ENCODE results near the gene TMC6. TPM values are rescaled to one million over a fixed set of nuclear protein-coding genes. Genes with fewer than 3 reads are reported as not detected.

Gene TMC6
- total and polyA plus RNA-seq, 2 of the 13 experiments (the other 11 are each of a cell fraction or from before 2014, with no cell fraction given) = 48.4 to 99.1 TPM

- TF ChIP-seq NR2F1 (CRISPR knock-in tag; IDR thresholded peaks at IDR 0.05) (0 out of 4 replicates have a peak, but pooled peaks of 1 of the 2 experiments have one; percentile 13), ZNF501 (CRISPR knock-in tag; IDR thresholded peaks at IDR 0.05) (no peak), ATAD3A (CRISPR knock-in tag; IDR thresholded peaks at IDR 0.05) (no peak), ISX (CRISPR knock-in tag; conservative IDR thresholded peaks at IDR 0.05) (no peak), LBX2 (CRISPR knock-in tag; IDR thresholded peaks at IDR 0.05; ENCODE audit: borderline replicate concordance) (no peak), TCF7 (IDR thresholded peaks at IDR 0.05; ENCODE audit: low read depth) (no peak), MED13 (CRISPR knock-in tag; IDR thresholded peaks at IDR 0.05) (no peak), ZNF782 (CRISPR knock-in tag; IDR thresholded peaks at IDR 0.05; ENCODE audit: borderline replicate concordance) (no peak), ZNF503 (CRISPR knock-in tag; IDR thresholded peaks at IDR 0.05) (no peak), KLF9 (CRISPR knock-in tag; IDR thresholded peaks at IDR 0.05; ENCODE audit: low read depth) (no peak), NCOA5 (CRISPR knock-in tag; IDR thresholded peaks at IDR 0.05) (no peak), ZNF839 (CRISPR knock-in tag; IDR thresholded peaks at IDR 0.05; ENCODE audit: borderline replicate concordance) (no peak), SP5 (CRISPR knock-in tag; IDR thresholded peaks at IDR 0.05; ENCODE audit: borderline replicate concordance, low read depth) (peak; percentile 58; the same call in 1 of the 2 replicates), BRD4 (CRISPR knock-in tag; IDR thresholded peaks at IDR 0.05) (no peak), ZNF563 (CRISPR knock-in tag; IDR thresholded peaks at IDR 0.05) (peak; percentile 32; the same call in 1 of the 2 replicates), PAF1 (CRISPR knock-in tag; IDR thresholded peaks at IDR 0.05) (no peak), ZNF34 (CRISPR knock-in tag; IDR thresholded peaks at IDR 0.05; ENCODE audit: borderline replicate concordance) (no peak), RFXAP (CRISPR knock-in tag; IDR thresholded peaks at IDR 0.05; ENCODE audit: borderline replicate concordance) (no peak), SMYD3 (CRISPR knock-in tag; IDR thresholded peaks at IDR 0.05) (no peak), ZNF777 (CRISPR knock-in tag; IDR thresholded peaks at IDR 0.05) (no peak), SNAPC5 (CRISPR knock-in tag; IDR thresholded peaks at IDR 0.05; ENCODE audit: borderline replicate concordance) (no peak), NR0B2 (CRISPR knock-in tag; IDR thresholded peaks at IDR 0.05) (no peak), DDIT3 (CRISPR knock-in tag; IDR thresholded peaks at IDR 0.05) (no peak), HDAC1 (CRISPR knock-in tag; IDR thresholded peaks at IDR 0.05) (0 out of 2 replicates have a peak, but pooled peaks have one; percentile 15), HMG20A (CRISPR knock-in tag; IDR thresholded peaks at IDR 0.05; ENCODE audit: borderline replicate concordance) (no peak), ZNF788 (CRISPR knock-in tag; IDR thresholded peaks at IDR 0.05; ENCODE audit: borderline replicate concordance) (no peak), ZNF335 (CRISPR knock-in tag; IDR thresholded peaks at IDR 0.05) (no peak), MED8 (CRISPR knock-in tag; IDR thresholded peaks at IDR 0.05; ENCODE audit: insufficient replicate concordance) (no peak), ZNF615 (CRISPR knock-in tag; IDR thresholded peaks at IDR 0.05; ENCODE audit: borderline replicate concordance) (no peak)
These were observed 3.6 kb upstream of the TMC6 start (continued) for GRCh38 chr17:78132084-78132676.

Measured in HepG2 (cell line).